Activated CD4-positive, alpha-beta T cell treated with anti-CD3 and anti-CD28 coated beads for 1 hour (primary cell): ENCODE measurements around the gene SPTLC2.
"Not testable (repeated sequence)": the region's sequence is repeated elsewhere in the genome, so short reads cannot be mapped to it uniquely, and the experiment has no call there.

ENCODE experiments used
- DNase-seq: peaks from one replicate; pipeline ENCODE4 v3.0.0-alpha.2; 2020

Gene SPTLC2

GRCh38 chr14:77585385-77585784 is 31.1 kb downstream of the SPTLC2 start:
- DNase-seq = no peak

DNA sequence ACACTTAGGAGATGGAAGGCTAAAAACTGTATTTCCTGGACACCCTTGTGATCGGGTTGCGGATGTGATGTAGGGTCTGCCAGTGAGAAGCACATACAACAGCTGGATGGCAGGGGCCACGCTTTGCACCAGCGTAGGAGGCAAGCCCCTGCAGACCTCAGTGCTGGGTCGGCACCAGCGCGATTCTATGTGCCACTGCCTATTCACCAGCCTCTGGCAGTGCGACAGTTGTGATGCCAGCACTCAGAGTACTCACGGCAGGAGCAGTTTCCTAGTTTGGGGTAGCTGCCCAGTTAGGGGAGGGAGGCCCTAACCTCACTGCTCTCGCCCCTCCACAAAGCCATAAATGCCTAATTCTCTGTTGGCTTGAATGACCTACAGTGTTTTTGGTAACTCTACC is 31.6 kb downstream of the SPTLC2 start:
- DNase-seq = no peak

DNA sequence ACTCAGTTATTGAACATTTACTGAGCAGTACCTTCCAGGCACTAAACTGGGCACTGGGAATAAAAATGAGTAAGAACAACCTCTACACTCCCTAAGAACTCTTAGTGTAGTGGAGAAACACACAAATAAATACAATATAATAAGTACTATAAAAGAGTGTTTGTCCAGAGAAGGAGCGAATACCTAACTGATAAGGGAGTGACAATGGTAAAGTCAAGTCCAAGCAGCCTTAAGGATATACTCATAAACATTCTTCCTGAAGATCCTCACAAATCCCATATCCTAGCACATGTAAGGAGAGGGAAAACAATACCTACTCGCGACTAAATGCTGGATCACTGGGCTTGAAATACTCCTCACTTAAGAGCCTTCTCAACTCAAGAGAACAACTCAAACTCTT is 32.8 kb downstream of the SPTLC2 start:
- no peak for DNase-seq

DNA sequence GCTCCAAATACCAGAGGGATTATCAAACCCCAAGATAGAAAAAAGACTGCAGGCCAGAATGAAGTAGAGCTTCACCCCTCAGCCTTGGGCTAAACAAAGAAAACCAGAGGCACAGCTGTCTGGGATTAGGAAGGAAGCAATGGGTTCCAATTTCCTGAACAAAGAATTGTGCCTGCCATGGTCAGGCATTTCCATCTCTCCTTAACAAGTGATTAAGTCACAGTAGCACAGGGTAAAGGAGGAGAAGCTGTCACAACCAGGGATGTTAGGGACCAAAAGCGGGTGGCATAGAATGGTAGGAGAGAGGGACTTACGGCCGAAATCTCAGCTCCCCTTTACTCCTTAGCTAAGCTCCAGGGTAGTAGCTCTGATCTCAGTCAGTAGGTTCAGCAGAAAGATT is 33.9 kb downstream of the SPTLC2 start:
- no peak for DNase-seq

- no peak for DNase-seq
These were observed 35.4 kb downstream of the SPTLC2 start for GRCh38 chr14:77580964-77581505.

DNA sequence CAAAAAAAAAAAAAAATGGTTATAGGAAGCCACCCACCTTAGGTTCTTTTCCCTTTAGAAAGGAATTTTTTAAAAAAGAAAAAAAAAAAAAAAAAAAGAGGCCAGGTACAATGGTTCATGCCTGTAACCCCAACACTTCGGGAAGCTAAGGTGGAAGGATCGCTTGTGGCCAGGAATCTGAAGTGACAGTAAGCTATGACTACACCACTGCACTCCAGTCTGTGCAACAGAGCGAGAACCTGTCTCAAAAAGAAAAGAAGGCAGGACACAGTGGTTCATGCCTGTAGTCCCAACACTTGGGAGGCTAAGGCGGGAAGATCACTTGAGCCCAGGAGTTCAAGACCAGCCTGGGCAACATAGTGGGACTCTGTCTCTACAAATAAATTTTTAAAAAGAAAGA is 36.0 kb downstream of the SPTLC2 start:
- no peak for DNase-seq

GRCh38 chr14:77579780-77580179 is 36.7 kb downstream of the SPTLC2 start:
- DNase-seq = no peak

DNA sequence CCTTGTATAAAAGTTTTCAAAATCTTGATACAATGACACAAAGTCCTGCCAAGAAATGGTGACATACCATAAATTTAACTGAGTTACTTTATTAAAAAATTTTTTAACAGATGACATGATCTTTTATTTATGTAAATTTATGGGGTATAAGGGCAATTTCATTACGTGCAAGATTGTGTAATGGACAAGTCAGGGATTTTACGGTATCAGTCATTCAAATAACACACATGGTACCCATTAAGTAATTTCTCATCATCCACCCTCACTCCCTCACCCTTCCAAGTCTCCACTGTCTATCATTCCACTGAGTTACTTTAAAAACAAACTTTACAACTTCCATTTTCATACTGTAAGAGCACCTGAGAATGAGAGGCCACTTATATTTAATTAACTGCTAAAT is 37.4 kb downstream of the SPTLC2 start:
- no peak for DNase-seq

DNA sequence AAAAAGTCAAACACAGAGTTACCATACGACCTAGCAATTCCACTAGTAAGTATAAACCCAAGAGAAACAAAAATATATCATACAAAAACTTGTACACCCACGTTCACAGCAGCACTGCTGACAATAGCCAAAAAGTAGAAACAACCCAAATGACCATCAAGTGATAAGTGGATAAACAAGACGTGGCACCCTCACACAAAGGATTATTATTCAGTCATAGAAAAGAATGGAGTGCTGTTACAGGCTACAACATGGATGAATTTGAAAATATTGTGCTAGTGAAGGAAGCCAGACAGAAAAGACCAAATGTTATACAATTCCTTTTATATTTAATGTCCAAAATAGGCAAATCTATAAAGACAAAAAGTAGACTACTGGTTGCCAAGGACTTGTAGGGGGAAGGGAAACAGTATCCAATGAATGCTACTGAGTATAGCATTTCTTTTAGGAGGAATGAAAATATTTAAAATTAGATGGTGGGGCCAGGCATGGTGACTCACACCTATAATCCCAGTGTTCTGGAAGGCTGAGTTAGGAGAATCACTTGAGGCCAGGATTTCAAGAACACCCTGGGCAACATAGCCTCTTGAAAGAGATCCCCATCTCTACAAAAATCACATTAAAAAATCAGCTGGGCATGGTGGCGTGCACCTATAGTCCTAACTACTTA is 41.9 kb downstream of the SPTLC2 start:
- DNase-seq = no peak

GRCh38 chr14:77573964-77574363 is 42.5 kb downstream of the SPTLC2 start:
- DNase-seq = no peak

GRCh38 chr14:77570706-77571268 is 45.6 kb downstream of the SPTLC2 start:
- no peak for DNase-seq

- no peak for DNase-seq
These were observed 50.5 kb downstream of the SPTLC2 start for GRCh38 chr14:77565994-77566305.

- no peak for DNase-seq
These were observed 51.0 kb downstream of the SPTLC2 start for GRCh38 chr14:77565289-77565993.

GRCh38 chr14:77562681-77563080 is 53.8 kb downstream of the SPTLC2 start:
- DNase-seq = no peak

DNA sequence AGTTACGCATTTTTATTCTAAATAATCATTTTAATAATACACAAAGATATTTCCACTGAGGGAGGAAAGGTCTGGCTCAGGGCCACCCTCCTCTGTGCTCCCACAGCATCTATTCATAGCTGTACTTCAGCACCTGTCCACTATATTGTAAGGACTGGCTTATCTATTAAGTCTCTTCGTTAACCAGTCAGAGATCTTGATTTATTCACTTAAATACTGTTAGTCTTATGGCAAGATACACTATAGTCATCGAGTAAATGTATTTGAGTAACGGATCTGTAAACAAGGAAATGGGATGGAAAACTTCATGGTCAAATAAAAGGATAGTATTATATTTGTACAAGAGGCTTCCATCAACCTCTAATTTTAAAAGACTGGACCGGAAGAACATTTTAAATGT is 54.6 kb downstream of the SPTLC2 start:
- no peak for DNase-seq

DNA sequence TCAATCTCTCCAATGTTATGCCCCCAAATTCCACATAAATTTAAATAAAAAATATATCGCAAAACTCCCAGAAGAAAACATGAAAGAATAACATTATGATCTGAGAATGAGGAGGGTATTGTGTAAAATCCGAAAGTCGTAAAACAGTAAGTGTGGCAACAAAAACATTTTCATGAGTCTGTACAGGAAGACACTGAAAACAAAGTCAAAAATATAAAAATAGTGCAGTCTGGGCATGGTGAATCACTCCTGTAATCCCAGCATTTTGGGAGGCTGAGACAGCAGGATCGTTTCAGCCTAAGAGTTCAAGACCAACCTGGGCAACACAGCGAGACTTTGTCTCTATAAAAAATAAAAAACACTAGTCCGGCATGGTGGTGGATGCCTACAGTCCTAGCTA is 57.1 kb downstream of the SPTLC2 start:
- no peak for DNase-seq

DNA sequence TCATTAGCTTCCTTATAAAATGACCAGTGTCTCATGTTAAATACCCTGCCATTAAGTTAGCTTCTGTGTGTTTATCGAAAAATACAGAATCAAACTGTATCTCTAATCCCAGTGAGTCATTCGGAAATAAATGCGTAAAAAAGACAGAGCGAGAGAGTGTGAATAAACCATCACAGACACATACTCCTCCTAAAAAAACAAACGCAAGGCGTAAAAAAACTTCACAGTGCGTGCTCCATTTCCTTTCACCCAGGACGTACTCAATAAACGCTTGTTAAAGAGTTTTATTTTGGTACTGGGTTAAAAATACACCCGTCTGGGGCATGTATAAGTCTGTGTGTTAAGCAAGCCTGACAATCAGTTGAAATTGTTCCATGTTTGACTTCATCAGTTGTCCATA is 59.0 kb downstream of the SPTLC2 start:
- no peak for DNase-seq

DNA sequence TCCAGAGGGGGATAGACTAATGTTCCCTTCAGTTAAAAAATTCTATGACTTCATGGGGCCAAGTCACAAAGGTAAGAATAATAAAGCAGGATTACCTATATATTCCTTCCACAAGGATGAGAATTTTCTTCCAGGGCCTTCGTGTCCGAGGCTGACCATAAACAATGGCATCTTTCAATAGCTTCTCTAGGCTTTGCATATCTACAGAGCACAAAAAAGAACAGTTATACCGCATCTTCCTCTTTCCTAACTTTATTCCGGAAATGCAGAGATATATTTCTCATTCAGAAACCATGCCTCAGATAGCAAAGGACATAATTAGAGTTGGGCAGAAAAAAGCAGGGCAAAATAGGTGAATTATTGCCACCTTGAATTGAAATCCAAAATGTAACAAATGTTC is 59.5 kb downstream of the SPTLC2 start:
- no peak for DNase-seq

DNA sequence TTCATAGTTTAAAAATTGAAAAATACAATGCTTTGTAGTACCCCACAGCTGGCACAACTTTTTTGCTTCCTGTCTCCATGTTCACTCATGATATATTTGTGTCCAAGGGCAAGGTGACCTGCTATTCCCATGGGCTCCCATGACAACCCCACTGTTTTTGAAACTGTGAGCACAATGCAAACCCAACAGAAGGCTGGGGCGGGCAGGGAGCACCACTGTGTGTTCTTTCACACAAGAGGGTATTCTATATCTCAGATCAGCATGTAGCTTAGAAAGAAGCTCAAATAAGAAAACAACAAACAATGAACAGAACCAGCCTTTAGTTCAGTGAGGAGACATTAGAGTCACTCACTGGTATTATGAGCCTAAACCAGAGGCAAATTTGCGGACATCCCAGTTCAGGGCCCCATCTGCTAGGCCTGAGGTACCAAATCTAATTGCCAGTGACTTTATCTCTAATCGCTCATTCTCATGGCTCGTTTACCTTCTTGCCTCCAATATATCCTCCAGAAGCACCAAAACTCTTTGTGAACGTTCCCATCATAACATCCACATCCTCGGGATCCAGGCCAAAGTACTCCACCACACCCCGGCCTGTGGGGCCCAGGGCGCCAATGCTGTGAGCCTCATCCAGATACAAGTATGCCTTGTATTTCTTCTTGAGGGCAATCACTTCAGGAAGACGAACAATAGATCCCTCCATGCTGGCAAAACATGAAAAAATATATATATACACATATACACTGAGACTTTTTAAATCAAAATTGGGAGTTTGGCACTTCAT is 61.4 kb downstream of the SPTLC2 start:
- no peak for DNase-seq

DNA sequence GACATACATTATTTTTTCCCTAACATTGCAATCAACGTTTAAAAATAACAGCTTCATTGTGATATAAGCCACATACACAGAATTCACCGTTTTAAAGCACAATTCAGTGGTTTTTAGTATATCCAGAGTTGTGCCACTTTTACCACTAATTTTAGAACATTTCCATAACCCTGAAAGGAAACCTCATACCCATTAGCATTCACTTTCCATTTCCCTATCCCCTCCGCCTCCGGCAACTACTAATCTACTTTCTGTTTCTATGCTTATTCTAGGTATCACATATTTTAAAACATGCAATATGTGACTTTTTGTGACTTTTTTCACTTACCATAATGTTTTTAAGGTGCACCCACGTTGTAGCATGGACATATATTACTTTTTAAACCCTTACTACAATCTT is 62.2 kb downstream of the SPTLC2 start:
- no peak for DNase-seq

GRCh38 chr14:77549451-77549850 is 67.0 kb downstream of the SPTLC2 start:
- DNase-seq = no peak

DNA sequence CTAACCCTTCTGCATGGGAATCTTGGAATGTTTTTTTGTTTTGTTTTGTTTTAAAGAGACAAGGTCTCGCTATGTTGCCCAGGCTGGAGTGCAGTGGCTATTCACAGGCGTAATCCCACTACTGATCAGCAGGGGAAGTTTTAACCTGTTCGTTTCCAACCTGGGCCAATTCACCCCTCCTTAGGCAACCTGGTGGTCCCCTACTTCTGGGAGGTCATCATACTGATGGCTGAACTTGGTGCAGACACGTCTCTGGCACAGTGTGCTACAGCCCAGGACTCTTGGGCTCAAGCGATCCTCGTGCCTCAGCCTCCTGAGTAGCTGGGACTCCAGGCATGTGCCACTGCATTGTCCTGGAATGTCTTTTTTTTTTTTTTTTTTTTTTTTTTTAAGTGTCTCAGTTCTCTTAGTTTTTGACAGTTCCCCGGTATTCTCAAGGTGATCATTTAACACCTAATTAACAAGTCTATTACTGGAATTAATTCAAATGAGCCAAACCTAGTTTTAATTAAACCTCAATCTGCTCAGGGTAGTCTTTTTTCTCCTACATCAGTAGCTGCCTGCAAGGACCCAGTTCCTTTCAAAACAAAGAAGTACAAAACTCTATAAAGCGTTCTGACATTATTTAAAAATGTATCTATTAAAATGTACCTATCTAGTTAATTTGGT is 68.8 kb downstream of the SPTLC2 start:
- no peak for DNase-seq

- DNase-seq = not testable (repeated sequence)
These were observed 71.3 kb downstream of the SPTLC2 start for GRCh38 chr14:77545171-77545570.
